GM19035 (cell line): ENCODE measurements around the gene CGB1.
"Not testable (repeated sequence)": the region's sequence is repeated elsewhere in the genome, so short reads cannot be mapped to it uniquely, and the experiment has no call there.

Source experiments
- ATAC-seq: cut with Tn5 transposase; IDR thresholded peaks from one replicate; pipeline ENCODE4 v1.9.1; 2021; ENCODE audit not compliant: unreplicated experiment

Gene CGB1

GRCh38 chr19:49058562-49058961 lies 21.9 kb upstream of the CGB1 start:
- no peak for ATAC-seq

DNA sequence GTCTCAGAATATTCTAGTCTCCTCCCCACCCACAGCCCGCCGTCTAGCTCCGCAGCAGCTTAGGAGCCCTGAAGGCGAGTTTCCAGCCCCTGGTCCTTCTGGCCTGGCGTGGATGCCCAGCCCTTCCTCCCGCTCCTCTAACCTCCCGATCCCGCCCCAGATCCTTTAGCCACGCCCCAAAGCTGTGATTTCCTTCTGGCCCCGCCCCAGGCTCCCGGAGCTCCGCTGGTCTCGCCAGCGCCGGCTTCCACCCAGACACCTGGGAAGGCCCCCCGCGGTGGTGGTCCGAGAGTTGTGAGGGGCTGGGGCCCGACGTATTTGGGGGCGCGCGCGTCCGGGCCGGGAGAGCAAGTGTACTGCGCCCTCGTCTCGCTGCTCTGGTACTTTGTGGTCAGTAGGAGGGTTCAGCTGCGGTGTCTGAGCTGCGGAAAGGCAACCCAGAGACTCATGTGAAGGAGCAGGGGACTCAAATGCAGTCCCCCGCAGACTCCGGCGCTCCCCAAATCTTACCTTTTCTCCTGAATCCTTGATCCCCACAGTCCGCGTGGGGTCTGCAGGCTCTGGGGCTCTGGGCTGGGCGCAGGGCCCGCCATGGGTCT lies 21.0 kb upstream of the CGB1 start, which contains the start of gene CGB7:
Gene CGB7 (minus strand): TSS at position 114 of the 599 bp plus-strand sequence. CDS start 2,374 bp downstream, outside the sequence.
- ATAC-seq: no peak

- not testable (repeated sequence) for ATAC-seq
Observed at GRCh38 chr19:49056902-49057596, 20.4 kb upstream of the CGB1 start.

DNA sequence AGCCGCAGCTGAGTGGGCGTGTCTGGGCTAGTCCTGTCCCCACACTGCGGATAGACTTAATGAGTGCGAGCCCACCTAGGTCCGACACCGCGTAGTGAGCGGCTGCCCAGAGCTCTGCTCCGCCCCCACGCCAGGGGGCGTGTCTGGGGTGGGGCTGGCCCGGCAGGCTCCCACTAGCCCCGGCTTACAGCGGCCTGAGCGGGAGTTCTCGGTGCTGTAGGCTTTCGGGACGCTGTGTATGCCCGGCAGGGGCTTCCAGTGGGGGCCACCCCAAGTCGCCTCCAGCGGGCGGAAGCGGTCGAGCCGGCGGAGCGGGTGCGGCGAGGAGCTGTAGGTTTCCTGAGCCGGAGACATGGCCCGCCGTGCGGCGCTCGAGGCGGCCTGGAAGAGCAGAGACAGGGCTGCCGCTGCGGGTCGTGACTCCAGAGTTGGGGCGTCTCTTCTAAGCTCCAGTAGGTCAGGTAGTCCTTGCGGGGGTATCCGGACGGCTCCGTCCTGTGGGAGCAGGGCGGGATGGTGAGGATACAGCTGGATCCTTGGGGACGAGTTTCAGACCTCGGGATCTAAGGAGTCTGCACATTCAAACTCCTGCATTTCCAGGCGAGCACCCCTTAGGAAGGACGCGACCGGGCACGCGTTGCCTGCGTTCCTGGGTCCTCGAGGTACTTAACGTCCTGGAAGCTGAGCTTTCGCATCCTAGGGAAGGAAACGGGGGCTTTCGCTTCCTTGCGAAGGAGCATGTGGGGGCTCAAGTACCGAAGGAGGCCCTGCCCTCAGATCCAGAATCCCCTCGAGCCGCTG lies 19.6 kb upstream of the CGB1 start:
- ATAC-seq: no peak

GRCh38 chr19:49050376-49051033 lies 13.8 kb upstream of the CGB1 start:
- not testable (repeated sequence) for ATAC-seq

GRCh38 chr19:49049834-49050233 lies 13.1 kb upstream of the CGB1 start:
- ATAC-seq: not testable (repeated sequence)

- not testable (repeated sequence) for ATAC-seq
Observed at GRCh38 chr19:49049011-49049410, 12.3 kb upstream of the CGB1 start, which contains the start of gene CGB8. CGB8 (minus strand) TSS chr19:49049111; CDS start chr19:49048739, 372 bp downstream.

DNA sequence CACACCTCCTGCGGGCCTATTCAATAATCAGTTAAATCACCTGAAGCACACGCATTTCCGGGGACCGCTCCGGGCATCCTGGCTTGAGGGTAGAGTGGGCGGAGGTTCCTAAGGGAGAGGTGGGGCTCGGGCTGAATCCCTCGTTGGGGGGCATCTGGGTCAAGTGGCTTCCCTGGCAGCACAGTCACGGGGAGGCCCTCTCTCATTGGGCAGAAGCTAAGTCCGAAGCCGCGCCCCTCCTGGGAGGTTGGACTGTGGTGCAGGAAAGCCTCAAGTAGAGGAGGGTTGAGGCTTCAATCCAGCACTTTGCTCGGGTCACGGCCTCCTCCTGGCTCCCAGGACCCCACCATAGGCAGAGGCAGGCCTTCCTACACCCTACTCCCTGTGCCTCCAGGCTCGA lies 6.9 kb upstream of the CGB1 start, which contains the start of gene CGB5:
Gene CGB5 (plus strand): TSS at position 301 of the 400 bp plus-strand sequence. CDS start 362 bp downstream, outside the sequence.
- ATAC-seq: not testable (repeated sequence)

- ATAC-seq: not testable (repeated sequence)
Observed at GRCh38 chr19:49042666-49043065, 6.0 kb upstream of the CGB1 start.

DNA sequence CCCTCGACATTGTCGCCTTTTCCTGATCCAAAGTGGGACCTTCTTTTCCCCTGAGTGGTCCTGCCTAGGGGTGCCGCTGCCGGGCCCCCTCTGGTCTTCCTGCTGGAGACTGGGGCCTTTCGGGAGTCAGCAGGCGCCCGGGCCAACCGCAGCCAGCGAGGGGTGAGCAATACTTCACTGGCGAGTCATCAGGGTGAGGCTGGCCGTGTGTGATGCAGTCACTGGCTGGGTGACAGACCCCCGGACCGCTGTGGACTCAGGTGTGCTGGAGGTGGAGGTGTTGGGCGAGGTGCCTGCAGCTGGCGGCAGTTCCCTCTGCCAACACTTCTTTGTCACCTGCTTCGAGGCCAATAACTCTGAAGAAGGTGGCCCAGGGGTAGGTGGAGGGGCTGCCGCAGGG lies 5.5 kb upstream of the CGB1 start:
- ATAC-seq: no peak

GRCh38 chr19:49039736-49040135 lies 3.0 kb upstream of the CGB1 start:
- ATAC-seq: not testable (repeated sequence)

DNA sequence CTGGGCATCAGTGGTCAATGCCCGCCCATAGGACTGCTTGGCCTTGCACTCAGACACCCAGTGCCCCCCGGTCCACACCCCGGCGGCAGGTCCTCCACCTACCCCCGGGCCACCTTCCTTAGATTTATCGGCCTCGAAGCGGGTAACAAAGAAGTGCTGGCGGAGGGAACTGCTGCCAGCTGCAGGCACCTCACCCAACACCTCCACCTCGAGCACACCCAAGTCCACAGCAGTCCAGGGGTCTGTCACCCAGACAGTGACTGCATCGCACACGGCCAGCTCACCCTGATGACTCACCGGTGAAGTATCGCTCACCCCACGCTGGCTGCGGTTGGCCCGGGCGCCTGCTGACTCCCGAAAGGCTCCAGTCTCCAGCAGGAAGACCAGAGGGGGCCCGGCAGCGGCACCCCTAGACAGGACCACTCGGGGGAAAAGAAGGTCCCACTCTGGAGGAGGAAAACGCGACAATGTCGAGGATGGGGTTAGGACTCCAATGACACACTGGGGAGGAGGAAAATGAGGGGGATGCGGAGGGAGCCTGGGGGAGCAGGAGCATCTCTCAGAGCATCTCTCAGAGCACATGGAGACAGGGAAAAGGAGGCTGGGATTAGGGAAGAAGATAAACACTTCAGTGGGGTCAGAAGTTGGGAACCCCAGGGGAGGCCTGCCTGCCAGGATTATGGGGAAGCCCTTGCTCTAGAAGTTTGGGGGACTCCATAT lies 2.0 kb upstream of the CGB1 start:
- ATAC-seq: not testable (repeated sequence)

- ATAC-seq: not testable (repeated sequence)
Observed at GRCh38 chr19:49038111-49038510, 1.4 kb upstream of the CGB1 start.

- not testable (repeated sequence) for ATAC-seq
Observed at GRCh38 chr19:49031642-49032301, 4.9 kb downstream of the CGB1 start, which contains the start of gene CGB2. CGB2 (plus strand) TSS chr19:49031890; CDS start chr19:49032096, 206 bp downstream.

DNA sequence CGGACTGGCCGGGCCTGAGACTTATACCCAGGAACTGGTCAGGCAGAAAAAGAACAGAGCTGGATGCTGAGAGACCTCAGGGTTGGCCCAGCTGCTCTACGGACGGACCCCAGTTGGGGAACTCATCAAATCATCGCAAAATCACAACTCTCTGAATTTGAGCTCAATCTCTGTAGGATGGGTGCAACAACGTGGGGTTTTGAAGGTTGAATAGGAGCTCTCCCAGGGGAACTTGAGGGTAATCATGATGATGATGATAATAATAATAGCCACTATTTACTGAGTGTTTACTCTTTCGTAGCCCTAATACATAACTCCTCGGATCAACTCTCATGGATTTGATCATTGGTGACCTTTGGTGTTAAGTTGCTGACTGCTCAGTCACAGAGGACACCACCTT lies 6.4 kb downstream of the CGB1 start:
- not testable (repeated sequence) for ATAC-seq

GRCh38 chr19:49029749-49030148 lies 6.9 kb downstream of the CGB1 start:
- not testable (repeated sequence) for ATAC-seq

DNA sequence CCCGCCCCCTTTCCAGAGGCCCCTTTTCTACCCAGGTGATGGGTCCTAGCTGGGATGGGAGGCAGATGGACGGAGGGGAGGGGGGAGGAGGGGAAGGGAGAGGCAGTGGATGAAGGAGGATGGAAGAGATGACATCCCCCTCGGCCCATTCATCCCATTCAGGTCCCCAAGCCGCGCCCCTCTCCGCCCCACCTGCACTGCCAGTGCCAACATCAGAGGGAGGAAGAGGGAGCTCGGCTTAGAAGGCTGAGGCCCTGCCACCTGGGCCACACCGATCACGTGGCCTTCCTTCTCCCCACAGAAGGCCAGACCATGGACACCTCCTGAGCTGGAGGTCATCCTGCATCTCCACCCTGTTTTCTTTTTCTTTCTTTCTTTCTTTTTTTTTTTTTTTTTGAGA lies 8.0 kb downstream of the CGB1 start:
- not testable (repeated sequence) for ATAC-seq

- ATAC-seq: not testable (repeated sequence)
Observed at GRCh38 chr19:49025599-49025998, 11.1 kb downstream of the CGB1 start.

- ATAC-seq: not testable (repeated sequence)
Observed at GRCh38 chr19:49025088-49025487, 11.6 kb downstream of the CGB1 start.
